Central memory CD8-positive, alpha-beta T cell (primary cell): ENCODE results near the gene GJB3.
"Not testable (repeated sequence)": the region's sequence is repeated elsewhere in the genome, so short reads cannot be mapped to it uniquely, and the experiment has no call there.

Source experiments
- ATAC-seq: fragments of 150-1000 bp; cut with Tn5 transposase; replicated peaks from 2 replicates; pipeline ENCODE4 v1.10.0; 2022; ENCODE audit warnings: mild to moderate bottlenecking, moderate FRiP score, moderate number of reproducible peaks; ENCODE audit not compliant: poor library complexity, severe bottlenecking; ENCODE audit errors: extremely low read depth
- DNase-seq, 2 donors: peaks; one replicate each; pipeline ENCODE4 v3.0.0; 2021; ENCODE audit warnings: low spot score in 2 of 2
- H3K27ac Mint-ChIP-seq: one replicate; pipeline ENCODE4 v1.8.0; 2022; ENCODE audit warnings: low read depth, mild to moderate bottlenecking, moderate library complexity, mixed read lengths
- H3K27me3 Mint-ChIP-seq: one replicate; pipeline ENCODE4 v1.8.0; 2022; ENCODE audit warnings: mixed read lengths
- H3K36me3 Mint-ChIP-seq: one replicate; pipeline ENCODE4 v1.8.0; 2022; ENCODE audit warnings: mild to moderate bottlenecking, moderate library complexity, mixed read lengths; ENCODE audit not compliant: insufficient read depth
- H3K4me1 Mint-ChIP-seq: one replicate; pipeline ENCODE4 v1.8.0; 2022; ENCODE audit warnings: mixed read lengths
- H3K4me3 Mint-ChIP-seq: one replicate; pipeline ENCODE4 v1.8.0; 2022; ENCODE audit warnings: mild to moderate bottlenecking, moderate library complexity, mixed read lengths
- H3K9me3 Mint-ChIP-seq: one replicate; pipeline ENCODE4 v1.8.0; 2022; ENCODE audit warnings: mixed read lengths

The GJB3 gene

DNA sequence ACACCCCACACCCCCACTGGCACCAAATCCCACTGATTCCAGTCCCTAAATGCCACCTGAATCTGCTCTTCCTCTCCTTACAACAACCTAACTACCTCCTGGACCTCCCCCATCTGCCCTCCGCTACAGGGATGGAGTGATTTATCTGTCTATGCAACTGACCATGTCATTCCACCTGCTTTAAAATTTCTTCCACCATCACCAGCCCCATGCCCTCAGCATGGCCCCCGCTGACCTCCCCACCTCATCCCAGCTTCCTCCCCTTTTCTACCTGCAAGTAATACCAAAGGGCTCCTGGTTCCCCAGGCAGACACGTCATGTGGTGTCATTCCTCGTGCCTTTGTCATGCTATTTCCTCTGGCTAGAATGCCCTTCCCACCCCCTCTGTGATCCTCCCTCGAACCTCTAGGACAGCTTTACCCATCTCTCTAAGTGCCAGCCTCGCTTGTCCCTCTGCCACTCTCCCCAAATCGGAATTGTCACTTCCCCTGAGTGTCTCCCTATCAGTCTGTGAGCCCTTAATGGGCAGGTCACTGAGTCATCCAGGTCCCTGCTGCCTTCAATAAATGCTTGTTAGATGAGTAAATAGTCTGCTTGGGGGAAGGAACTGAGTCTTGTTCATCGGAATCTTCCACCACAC lies 17.8 kb upstream of the GJB3 start:
- Mint-ChIP-seq H3K36me3 (no peaks in the 10 kb centered on the region), H3K27ac (no peak overlapping the region), H3K9me3 (no peaks in the 10 kb centered on the region), H3K27me3 (peaks cover 39% of the 10 kb centered on the region), H3K4me1 (no peaks in the 10 kb centered on the region), H3K4me3 (no peak overlapping the region)
- ATAC-seq (no peak), DNase-seq (no peak)

DNA sequence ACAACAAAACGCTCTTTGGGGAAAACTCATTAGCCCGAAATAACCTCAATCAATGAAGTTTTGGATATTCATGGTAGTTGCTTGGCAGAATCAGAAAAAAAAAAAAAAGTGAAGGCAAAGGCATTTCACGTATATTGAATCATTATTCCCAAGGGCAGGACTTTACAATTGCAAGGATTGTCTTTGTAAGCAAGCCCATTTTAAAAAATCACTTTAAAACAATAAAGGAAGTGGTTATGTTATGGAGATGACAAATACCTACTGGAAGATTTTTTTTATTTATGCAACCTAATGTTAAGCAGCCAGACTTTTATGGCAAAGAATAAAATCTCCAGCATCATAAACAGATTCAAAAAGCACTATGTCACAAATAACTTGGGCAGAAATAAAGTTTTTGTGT lies 12.2 kb upstream of the GJB3 start:
- Mint-ChIP-seq H3K4me3 (no peak overlapping the region), H3K4me1 (no peaks in the 10 kb centered on the region), H3K27ac (no peak overlapping the region), H3K27me3 (peaks cover under 1% of the 10 kb centered on the region), H3K9me3 (no peaks in the 10 kb centered on the region), H3K36me3 (no peaks in the 10 kb centered on the region)
- ATAC-seq (no peak), DNase-seq (no peak)

DNA sequence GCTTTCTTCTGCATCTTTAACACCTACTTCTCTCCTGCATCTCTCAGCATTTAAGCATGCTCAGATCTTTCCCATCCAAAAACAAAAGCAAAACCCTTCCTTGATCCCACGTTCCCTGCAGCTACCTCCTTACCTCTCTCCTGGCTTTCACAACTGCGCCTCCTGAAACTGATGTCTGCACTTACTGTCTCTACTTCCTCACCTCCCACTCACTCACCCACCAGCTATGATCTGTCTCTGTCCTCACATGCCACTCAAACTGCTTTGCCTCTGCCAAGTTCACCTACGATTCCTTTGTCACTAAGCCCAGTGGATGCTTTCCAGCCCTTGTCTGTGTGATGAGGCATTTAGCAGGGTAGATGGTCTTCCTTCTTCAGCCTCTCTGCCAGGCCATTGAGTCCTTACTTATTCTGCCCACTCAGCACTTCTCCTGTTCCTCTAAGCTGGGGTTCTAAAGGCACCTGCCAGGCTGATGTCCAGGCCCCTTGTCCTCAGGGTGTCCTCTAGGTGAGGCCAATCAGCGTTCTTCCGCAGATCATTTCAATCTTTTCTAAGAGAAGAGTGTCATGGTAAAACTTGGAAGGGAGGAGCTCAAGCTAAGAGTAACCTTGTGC lies 10.0 kb upstream of the GJB3 start:
- Mint-ChIP-seq H3K27ac (no peak overlapping the region), H3K27me3 (no peaks in the 10 kb centered on the region), H3K4me3 (no peak overlapping the region), H3K36me3 (no peaks in the 10 kb centered on the region), H3K4me1 (no peaks in the 10 kb centered on the region), H3K9me3 (no peaks in the 10 kb centered on the region)
- no peak for DNase-seq
- ATAC-seq: no peak

DNA sequence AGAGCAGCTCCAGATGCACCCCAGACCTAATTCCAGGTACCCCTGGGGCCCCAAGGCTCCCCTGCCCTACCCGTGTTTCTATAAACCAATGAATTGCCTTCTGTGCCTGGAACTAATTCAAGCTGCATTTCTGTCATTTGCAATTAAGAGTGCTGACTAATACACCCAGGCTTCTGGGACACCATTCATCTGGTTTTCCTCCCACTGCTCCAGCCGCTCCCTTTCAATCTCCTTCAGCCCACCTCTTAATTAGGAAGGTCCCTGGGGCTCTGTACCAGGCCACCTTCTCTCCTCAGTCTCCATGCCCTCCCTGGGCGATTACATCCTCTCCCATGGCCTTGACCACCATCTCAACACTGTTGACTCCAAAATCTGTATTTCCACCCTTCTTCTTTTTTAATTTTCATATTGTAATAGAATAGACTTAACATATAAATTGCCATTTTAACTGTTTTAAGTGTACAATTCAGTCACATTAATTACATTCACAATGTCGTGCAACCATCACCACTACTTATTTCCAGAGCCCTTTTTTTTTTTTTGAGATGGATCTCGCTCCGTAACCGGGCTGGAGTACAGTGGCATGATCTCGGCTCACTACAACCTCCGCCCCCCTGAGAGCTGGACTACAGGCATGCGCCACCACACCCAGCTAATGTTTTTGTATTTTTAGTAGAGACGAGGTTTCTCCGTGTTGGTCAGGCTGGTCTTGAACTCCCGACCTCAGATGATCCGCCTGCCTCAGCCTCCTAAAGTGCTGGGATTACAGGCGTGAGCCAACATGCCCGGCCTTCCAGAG lies 9.2 kb upstream of the GJB3 start:
- ATAC-seq (no peak), DNase-seq (no peak)
- Mint-ChIP-seq H3K4me3 (no peak overlapping the region), H3K27ac (no peak overlapping the region), H3K36me3 (no peaks in the 10 kb centered on the region), H3K9me3 (no peaks in the 10 kb centered on the region), H3K27me3 (no peaks in the 10 kb centered on the region), H3K4me1 (no peaks in the 10 kb centered on the region)

DNA sequence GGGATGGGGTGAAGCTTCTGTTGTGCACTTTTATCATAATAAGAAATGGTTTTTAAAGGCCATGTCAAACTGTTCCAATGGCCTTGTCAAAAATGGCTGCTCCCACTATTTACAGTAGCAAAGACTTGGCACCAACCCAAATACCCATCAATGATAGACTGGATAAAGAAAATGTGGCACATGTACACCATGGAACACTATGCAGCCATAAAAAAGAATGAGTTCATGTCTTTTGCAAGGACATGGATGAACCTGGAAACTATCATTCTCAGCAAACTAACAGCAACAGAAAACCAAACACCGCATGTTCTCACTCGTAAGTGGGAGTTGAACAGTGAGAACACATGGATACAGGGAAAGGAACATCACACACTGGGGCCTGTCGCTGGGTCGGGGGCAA lies 7.9 kb upstream of the GJB3 start:
- not testable (repeated sequence) for H3K9me3 Mint-ChIP-seq, H3K36me3 Mint-ChIP-seq, H3K27ac Mint-ChIP-seq, ATAC-seq, DNase-seq, H3K27me3 Mint-ChIP-seq, H3K4me1 Mint-ChIP-seq, H3K4me3 Mint-ChIP-seq

DNA sequence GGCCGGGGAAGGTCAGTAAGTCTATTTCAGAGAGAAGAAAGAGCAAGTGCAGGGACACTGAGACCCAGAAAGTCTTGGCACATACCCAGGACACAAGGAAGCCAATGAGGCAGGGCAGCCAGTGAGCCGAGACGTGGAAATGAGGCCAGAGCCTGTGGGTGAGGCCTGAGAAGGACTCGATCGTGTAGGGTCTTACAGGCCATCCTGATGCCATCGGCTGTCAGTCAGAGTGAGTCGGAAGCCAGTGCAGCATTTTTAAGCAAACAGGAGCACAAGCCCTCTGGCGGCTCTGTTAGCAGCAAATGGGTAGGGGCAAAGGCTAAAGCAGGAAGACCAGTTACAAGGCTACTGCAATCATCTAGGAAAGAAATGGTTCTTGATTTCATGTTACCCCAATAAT lies 6.1 kb upstream of the GJB3 start:
- no peak overlapping the region for H3K4me3 Mint-ChIP-seq
- ATAC-seq (no peak), DNase-seq (no peak)

DNA sequence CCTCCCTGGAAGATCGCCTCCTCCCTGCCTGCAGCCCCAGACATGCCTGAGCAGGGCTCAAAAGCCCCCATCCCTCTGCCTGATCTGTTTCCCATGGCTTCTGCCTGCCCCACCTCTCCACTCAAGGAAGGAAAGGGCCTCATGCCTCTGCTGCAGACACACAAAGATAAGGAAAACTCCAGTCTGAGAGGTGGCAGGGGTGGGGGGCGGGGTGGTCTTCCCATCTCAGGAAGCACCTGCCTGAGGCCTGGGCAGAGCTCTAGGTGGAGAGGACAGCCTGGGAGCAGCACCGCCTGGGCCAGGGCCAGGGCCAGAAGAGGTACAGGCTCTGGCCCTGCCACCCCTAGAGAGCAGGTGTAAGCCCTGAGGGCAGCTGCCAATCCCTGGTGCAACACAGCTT lies 4.1 kb upstream of the GJB3 start:
- Mint-ChIP-seq H3K36me3 (no peaks in the 10 kb centered on the region), H3K4me3 (no peak overlapping the region)
- ATAC-seq: no peak

More for the DNA sequence above, 6.1 kb upstream of the GJB3 start:
- Mint-ChIP-seq H3K9me3 (no peaks in the 10 kb centered on the region), H3K27me3 (peaks cover 25% of the 10 kb centered on the region), H3K27ac (no peak overlapping the region), H3K4me1 (no peaks in the 10 kb centered on the region), H3K36me3 (no peaks in the 10 kb centered on the region)

DNA sequence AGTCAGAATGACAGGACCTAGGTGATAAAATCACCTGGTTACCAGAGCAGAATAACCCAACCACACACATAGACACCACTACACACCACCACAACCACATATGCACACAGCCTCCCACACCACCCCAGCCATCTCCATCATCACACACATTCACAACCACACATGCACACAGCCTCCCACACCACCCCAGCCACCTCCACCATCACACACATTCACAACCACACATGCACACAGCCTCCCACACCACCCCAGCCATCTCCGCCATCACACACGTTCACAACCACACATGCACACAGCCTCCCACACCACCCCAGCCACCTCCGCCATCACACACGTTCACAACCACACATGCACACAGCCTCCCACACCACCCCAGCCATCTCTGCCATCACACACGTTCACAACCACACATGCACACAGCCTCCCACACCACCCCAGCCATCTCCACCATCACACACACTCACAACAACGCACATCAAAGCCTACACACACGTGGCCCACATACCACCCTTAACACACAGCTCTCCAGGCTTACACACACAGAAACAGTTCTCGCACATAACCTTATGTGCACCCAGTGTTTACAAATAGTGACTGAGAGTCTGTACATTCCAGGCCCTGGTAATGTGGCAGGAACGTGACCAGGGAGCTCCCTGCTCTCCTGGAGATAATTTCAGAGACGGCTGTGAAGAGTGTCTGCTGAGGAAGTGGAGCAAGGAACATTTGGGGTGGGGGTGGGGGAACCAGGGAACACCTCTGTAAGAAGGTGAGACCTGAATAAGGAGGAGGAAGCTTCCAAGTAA lies 3.3 kb upstream of the GJB3 start:
- Mint-ChIP-seq H3K9me3 (no peaks in the 10 kb centered on the region), H3K4me3 (no peak overlapping the region), H3K27ac (no peak overlapping the region), H3K27me3 (peaks cover 37% of the 10 kb centered on the region), H3K36me3 (no peaks in the 10 kb centered on the region), H3K4me1 (no peaks in the 10 kb centered on the region)
- ATAC-seq (no peak), DNase-seq (no peak)

More for the DNA sequence above, 4.1 kb upstream of the GJB3 start:
- Mint-ChIP-seq H3K27ac (no peak overlapping the region), H3K9me3 (no peaks in the 10 kb centered on the region), H3K27me3 (peaks cover 29% of the 10 kb centered on the region), H3K4me1 (no peaks in the 10 kb centered on the region)
- no peak for DNase-seq

DNA sequence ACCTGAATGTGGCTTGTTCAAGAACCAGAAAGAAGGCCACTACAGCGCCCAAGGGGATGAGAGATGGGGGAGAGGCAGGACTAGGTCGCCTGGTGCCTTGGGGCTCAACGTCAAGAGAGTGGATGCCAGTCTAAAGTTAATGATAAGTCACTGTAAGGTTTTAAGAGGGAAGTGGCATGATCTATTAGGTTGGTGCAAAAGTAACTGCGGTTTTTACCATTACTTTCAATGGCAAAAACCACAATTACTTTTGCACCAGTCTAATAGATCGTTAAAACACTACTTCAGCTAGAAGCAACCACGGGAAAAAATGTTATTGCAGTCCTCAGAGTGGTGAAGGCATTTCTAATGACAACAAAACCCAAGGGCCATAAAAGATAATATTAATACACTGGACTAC lies 2.6 kb upstream of the GJB3 start:
- H3K36me3 Mint-ChIP-seq: no peaks in the 10 kb centered on the region
- H3K27me3 Mint-ChIP-seq: peaks cover 44% of the 10 kb centered on the region
- no peaks in the 10 kb centered on the region for H3K9me3 Mint-ChIP-seq
- H3K4me3 Mint-ChIP-seq: no peak overlapping the region
- DNase-seq (no peak), ATAC-seq (no peak)
- no peaks in the 10 kb centered on the region for H3K4me1 Mint-ChIP-seq
- no peak overlapping the region for H3K27ac Mint-ChIP-seq

DNA sequence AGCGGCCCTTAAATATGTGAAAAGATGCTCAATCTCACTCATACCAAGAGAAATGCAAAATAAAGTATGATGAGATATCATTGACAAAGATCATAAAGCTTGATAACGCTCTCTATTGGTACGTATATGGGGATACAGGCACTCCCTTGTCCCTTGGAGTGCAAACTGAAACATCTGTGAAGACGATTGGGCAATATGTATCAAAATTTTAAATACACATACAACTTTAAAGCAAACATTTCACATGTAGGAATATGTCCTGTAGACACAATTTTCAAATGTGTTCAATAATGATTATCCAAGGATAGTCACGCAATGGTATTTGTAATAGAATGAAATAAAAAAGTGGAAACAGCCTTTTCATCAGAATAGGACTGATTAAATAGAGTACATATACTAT lies 2.0 kb upstream of the GJB3 start:
- ATAC-seq: no peak
- H3K4me1 Mint-ChIP-seq: no peaks in the 10 kb centered on the region
- DNase-seq: no peak
- no peaks in the 10 kb centered on the region for H3K36me3 Mint-ChIP-seq
- no peaks in the 10 kb centered on the region for H3K9me3 Mint-ChIP-seq
- H3K4me3 Mint-ChIP-seq: no peak overlapping the region
- no peak overlapping the region for H3K27ac Mint-ChIP-seq
- peaks cover 48% of the 10 kb centered on the region for H3K27me3 Mint-ChIP-seq

DNA sequence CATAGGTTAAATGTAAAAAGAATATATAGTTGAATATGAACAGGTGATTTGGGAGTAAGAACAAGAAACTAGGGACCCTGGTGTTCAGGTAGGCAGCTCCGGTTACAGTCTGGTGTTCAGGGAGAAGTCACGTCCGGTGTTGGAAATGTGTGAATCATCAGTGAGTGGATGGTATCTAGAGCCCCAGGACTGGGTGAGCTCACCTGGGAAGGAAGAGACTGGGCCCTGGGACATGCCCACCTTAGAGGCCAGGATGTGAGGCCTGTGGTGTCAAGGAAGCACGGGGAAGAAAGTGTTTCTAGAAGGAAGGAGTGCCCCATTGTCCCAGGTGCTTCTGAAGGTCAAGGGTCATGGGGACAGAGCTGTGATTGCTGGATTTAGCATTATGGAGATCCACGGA lies 1.5 kb upstream of the GJB3 start:
- H3K4me3 Mint-ChIP-seq: no peak overlapping the region
- H3K27me3 Mint-ChIP-seq: peaks cover 48% of the 10 kb centered on the region
- H3K36me3 Mint-ChIP-seq: no peaks in the 10 kb centered on the region
- no peak overlapping the region for H3K27ac Mint-ChIP-seq
- H3K4me1 Mint-ChIP-seq: no peaks in the 10 kb centered on the region
- no peaks in the 10 kb centered on the region for H3K9me3 Mint-ChIP-seq
- no peak for ATAC-seq
- no peak for DNase-seq

DNA sequence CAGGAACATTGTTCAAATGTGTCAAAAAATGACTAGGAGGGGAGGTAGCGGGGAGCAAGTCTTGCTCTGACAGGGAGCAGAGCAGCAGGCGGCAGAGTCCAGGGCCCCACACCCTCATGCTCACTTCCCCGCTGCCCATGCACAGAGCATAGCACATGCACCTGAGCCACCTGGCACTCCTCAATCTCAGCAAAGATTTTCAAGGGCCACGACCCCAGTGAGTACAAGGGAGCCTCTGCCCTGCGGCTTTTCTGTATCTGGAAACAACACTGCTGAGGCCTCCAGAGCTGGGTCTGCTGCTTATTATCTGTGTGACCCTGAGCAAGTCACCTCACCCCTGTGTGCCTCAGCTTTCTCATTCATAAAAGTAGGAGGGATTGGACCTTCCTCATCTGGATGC lies 1.1 kb upstream of the GJB3 start:
- Mint-ChIP-seq H3K4me3 (no peak overlapping the region), H3K27me3 (peaks cover 52% of the 10 kb centered on the region), H3K36me3 (no peaks in the 10 kb centered on the region), H3K27ac (no peak overlapping the region), H3K9me3 (no peaks in the 10 kb centered on the region), H3K4me1 (no peaks in the 10 kb centered on the region)
- ATAC-seq (no peak), DNase-seq (no peak)
